ENCODE data around the gene NEGR1. TPM values are rescaled to one million over a fixed set of nuclear protein-coding genes. Genes with fewer than 3 reads are reported as not detected.

Gene NEGR1
- total RNA-seq, 1 experiment from 2014 or later: 2.9 TPM

GRCh38 chr1:71414179-71414578 lies 868.2 kb downstream of the NEGR1 start (continued):
- TF ChIP-seq ZNF281 (CRISPR knock-in tag; IDR thresholded peaks at IDR 0.05) (no peak), SP1 (CRISPR knock-in tag; conservative IDR thresholded peaks at IDR 0.05) (no peak), MXD4 (CRISPR knock-in tag; IDR thresholded peaks at IDR 0.05; ENCODE audit: borderline replicate concordance) (no peak), ZNF396 (CRISPR knock-in tag; IDR thresholded peaks at IDR 0.05; ENCODE audit: borderline replicate concordance) (no peak), FOXJ3 (CRISPR knock-in tag; IDR thresholded peaks at IDR 0.05; ENCODE audit: borderline replicate concordance) (no peak), ZNF532 (CRISPR knock-in tag; IDR thresholded peaks at IDR 0.05; ENCODE audit: borderline replicate concordance) (no peak), ZNF317 (CRISPR knock-in tag; IDR thresholded peaks at IDR 0.05; ENCODE audit: borderline replicate concordance, low read depth) (no peak), NFYB (CRISPR knock-in tag; conservative IDR thresholded peaks at IDR 0.05; ENCODE audit: low read depth) (no peak), ATF1 (CRISPR knock-in tag; IDR thresholded peaks at IDR 0.05) (no peak)

GRCh38 chr1:71413441-71414175 lies 868.7 kb downstream of the NEGR1 start:
- no peak for ATAC-seq
- Mint-ChIP-seq H3K4me1 (peaks cover 12% of the 10 kb centered on the region), H3K4me3 (no peak overlapping the region), H3K27ac (no peak overlapping the region), H3K27me3 (ENCODE audit: low read depth) (no peaks in the 10 kb centered on the region), H3K36me3 (no peaks in the 10 kb centered on the region), H3K9me3 (no peaks in the 10 kb centered on the region)
- ChIA-PET POLR2A (no interaction called here), CTCF (no interaction called here)
- DNase-seq (ENCODE audit: low spot score): no peak
- TF ChIP-seq GRHL2 (CRISPR knock-in tag; IDR thresholded peaks at IDR 0.05; ENCODE audit: insufficient replicate concordance, severe bottlenecking) (no peak), E2F1 (CRISPR knock-in tag; IDR thresholded peaks at IDR 0.05) (no peak), NFATC4 (CRISPR knock-in tag; IDR thresholded peaks at IDR 0.05) (no peak), JAZF1 (CRISPR knock-in tag; IDR thresholded peaks at IDR 0.05) (no peak), ZNF512 (CRISPR knock-in tag; IDR thresholded peaks at IDR 0.05; ENCODE audit: borderline replicate concordance) (no peak), STAT6 (CRISPR knock-in tag; conservative IDR thresholded peaks at IDR 0.05; ENCODE audit: low read depth) (no peak), SMAD4 (CRISPR knock-in tag; IDR thresholded peaks at IDR 0.05) (no peak), TCF7 (CRISPR knock-in tag; IDR thresholded peaks at IDR 0.05; ENCODE audit: low read depth) (no peak), ZNF232 (CRISPR knock-in tag; IDR thresholded peaks at IDR 0.05) (no peak), CREB1 (CRISPR knock-in tag; IDR thresholded peaks at IDR 0.05) (no peak), OVOL2 (CRISPR knock-in tag; IDR thresholded peaks at IDR 0.05; ENCODE audit: borderline replicate concordance) (no peak), ZNF317 (CRISPR knock-in tag; IDR thresholded peaks at IDR 0.05; ENCODE audit: borderline replicate concordance, low read depth) (no peak), ELF4 (CRISPR knock-in tag; IDR thresholded peaks at IDR 0.05; ENCODE audit: low read depth) (no peak), ZBTB21 (CRISPR knock-in tag; IDR thresholded peaks at IDR 0.05; ENCODE audit: borderline replicate concordance) (no peak), CDX4 (CRISPR knock-in tag; IDR thresholded peaks at IDR 0.05; ENCODE audit: borderline replicate concordance) (no peak)
